NCI-H446 (cell line): ENCODE data around the gene ZNF385D.

ENCODE experiments used
- DNase-seq, 2 experiments: peaks; one replicate each; lab custom pipeline; 2025; lab: John Stamatoyannopoulos, UW

ZNF385D gene

DNA sequence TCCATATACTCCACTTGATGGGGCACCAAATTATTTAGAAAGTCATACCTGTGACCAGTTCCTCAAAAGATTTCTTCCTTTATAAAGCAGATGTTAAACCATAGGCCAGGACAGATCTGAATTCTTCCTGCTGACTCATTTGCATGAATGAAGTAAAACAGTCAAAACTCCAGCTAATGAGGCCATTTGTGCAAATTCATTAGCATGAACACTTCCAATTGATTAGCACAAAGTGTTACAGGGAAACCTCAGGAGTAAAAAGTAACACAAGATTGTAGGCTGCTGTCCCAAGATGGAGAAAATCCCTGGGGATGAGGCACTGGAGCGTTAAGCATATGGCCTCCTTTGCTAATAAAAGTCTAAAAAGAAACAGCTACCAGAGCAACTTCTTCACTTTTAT lies 149.8 kb downstream of the ZNF385D start:
- no peak for DNase-seq

DNA sequence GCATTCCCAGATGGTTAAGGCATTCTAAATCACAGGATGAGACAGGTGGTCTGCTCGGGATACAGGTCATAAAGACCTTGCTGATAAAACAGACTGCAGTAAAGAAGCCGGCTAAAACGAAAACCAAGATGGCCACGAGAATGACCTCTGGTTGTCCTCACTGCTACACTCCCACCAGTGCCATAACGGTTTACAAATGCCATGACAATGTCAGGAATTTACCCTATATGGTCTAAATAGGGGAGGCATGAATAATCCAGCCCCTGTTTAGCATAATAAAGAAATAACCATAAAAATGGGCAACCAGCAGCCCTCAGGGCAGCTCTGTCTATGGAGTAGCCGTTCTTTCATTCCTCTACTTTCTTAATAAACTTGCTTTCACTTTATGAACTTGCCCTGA lies 151.1 kb downstream of the ZNF385D start:
- no peak for DNase-seq

DNA sequence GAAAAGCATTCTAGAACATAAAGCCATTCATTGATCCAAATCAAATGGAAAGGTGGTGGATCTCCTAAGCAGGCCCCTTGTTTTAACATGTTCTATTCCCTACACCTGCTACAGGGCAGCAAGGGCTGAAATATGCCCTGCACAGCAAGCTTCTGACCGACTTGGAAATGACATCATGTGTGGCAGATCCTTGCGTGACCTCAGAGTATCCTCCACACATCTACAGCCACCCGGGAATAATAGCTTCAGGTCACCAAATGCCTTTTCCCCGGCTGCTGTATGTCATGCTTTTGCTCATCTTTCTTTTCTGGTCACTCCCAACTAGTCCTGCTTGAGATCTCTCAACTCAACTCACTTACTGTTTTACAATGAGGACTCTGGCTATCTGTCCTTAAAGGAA lies 158.2 kb downstream of the ZNF385D start:
- no peak for DNase-seq

DNA sequence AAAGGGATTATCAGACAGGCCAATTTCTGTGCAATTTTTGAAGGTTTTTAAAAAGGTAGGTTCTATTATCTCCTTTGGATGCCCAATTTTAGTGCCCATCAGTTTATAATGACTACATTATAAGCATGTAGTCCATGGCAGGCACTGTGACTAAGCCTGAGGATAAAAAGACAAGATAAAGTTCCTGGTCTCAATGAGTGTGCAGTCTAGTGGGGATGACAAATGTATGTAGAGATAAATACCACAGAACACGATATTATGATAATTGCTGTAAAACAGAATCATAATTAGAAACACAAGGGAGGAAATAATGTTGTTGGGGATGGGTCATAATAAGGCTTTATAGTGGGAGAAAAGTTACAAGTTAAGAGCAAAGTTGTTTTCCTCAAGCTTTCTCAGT lies 163.1 kb downstream of the ZNF385D start:
- DNase-seq: no peak

- no peak for DNase-seq
Observed at GRCh38 chr3:21585216-21585740, 165.7 kb downstream of the ZNF385D start.

GRCh38 chr3:21573291-21573690 lies 177.7 kb downstream of the ZNF385D start:
- DNase-seq: no peak

DNA sequence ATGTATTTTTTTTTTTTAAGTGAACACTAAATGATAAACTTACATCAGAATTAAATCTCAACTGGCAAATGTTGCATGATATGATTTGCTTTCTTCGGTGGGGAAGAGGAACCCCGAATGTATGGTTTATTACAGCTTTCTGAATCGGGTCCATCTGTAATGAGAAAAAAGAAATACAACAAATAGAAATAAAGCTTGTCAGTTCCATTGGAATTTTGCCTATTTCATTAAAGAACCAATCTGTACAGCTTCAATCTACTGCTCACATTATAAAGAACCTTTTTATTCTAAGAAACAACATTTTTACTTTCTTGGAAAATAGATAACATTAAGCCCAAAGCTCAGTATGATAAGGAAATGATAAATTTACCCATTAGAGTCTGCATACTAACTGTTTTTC lies 186.5 kb downstream of the ZNF385D start:
- DNase-seq: no peak

- no peak for DNase-seq
Observed at GRCh38 chr3:21562243-21562642, 188.8 kb downstream of the ZNF385D start.

GRCh38 chr3:21561472-21561871 lies 189.5 kb downstream of the ZNF385D start:
- DNase-seq: no peak

DNA sequence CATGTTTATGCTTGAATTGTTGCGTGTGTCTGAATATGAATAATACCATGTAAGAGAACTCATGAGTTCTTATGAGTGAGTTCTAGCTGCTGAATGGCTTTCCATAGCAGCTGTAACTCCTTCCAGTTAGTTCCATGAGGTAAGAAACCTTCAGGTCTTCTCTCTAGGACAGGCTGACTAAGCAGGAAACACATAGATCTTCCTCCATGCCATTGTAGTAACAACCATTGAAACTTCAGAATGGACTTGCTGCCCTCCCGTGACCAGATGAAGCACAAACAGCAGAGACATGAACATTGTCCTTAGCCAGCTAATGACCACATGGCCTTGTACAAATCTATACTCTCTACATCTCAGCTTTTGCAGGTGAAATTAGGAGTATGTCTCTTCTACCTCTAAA lies 200.0 kb downstream of the ZNF385D start:
- no peak for DNase-seq

DNA sequence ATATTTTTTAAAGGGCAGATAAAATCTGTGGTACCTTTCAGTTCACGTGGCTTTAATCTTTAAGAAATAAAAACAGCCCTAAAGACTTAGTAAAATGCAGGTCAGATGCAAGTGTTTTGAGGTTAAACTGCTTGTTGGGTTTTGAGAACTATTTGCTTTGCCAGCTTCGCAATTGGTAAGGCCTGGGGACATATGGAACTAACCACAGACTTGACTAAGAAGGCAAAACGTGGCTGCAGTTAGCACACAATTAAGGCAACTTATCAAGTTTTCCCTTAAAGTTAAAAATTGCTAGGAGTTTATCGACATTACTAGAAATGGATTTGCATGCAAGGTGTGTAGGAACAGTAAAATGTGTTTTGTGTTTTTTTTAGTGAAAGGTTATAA lies 206.9 kb downstream of the ZNF385D start:
- no peak for DNase-seq

DNA sequence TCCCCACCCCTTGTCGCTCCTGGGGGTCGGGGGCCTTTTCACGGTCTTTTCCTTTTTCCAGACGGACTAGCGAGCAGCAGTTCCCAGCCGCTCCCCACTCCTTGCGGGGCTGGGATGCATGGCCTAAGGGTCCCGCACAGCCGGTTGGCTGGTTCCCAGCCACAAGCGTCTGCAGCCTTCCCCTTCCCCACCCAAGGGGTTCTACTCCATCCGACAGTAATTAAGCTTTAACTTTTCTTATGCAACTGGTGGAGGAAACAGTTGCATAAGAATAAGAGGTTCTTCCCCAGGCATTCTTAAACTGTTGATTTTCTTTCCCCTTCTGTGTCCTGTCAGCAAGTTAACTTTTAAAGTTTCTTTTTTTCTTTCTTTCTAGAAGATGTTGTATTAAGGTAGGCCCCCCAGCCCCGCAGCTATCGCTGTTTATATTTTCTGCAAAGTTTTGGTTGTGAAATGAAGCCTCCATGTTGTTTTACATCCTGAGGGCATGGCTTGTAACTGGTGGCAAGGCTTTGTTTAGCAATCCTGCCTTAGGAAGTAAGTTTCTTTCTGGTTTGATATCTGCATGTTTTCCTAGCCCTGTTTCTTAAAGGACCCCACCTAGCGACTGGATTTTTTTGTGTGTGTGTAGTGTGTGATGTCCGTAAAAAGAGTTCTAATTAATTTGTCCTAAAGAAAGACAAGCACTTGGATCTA lies 207.5 kb downstream of the ZNF385D start:
- DNase-seq: no peak

- DNase-seq: no peak
Observed at GRCh38 chr3:21542656-21543379, 208.2 kb downstream of the ZNF385D start.

GRCh38 chr3:21540265-21540664 lies 210.7 kb downstream of the ZNF385D start:
- no peak for DNase-seq

DNA sequence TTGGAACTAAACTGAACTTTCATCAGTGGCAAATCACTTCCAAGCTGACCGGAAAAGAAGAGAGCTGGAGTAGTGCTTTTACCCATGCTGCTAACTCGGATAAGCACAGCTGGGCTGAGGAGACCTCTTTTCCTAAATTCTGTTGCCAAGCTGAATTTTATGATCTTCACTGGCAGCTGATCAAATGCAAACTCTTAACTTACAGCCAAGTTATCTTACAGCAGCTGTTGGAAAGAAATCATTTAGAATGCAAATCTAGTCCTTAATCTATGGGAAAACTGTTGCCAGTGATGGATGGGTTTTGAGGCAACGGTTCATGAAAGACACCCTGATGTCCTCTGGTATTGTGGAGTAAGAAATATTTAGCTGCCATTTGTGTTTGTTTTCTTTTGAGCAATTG lies 216.5 kb downstream of the ZNF385D start:
- peak; percentile 35 to 71 for DNase-seq

GRCh38 chr3:21533002-21533401 lies 218.0 kb downstream of the ZNF385D start:
- DNase-seq: no peak

- no peak for DNase-seq
Observed at GRCh38 chr3:21531909-21532308, 219.1 kb downstream of the ZNF385D start.

GRCh38 chr3:21528291-21528995 lies 222.6 kb downstream of the ZNF385D start:
- no peak for DNase-seq

GRCh38 chr3:21526461-21526860 lies 224.5 kb downstream of the ZNF385D start:
- no peak for DNase-seq

DNA sequence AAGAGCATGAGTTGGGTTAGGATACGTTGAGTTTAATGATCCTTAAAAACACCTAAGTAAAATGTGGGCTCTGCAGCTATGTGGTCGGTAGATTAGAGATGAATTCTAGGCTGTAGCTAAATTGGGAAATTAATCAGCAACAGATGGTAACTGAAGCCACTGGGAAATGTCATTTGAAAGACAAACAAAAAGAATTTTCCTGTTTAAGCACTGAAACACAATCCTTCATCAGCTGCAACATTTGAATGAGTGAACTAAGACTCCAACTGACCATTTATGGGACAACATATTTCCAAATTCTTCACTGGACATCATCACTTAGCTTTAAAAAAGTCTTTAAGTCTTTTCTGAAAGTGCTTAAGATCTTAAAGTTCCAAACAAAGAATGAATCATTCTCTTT lies 226.9 kb downstream of the ZNF385D start:
- DNase-seq: peak in 1 of 2 experiments; percentile 2

- peak; percentile 11 to 24 for DNase-seq
Observed at GRCh38 chr3:21520106-21520963, 230.7 kb downstream of the ZNF385D start.

GRCh38 chr3:21517184-21517583 lies 233.8 kb downstream of the ZNF385D start:
- no peak for DNase-seq
